Activated CD8-positive, alpha-beta memory T cell treated with anti-CD3 and anti-CD28 coated beads for 1 hour (primary cell): Measurements from ENCODE around the gene CARS1.

Experiments
- DNase-seq, 2 donors: peaks; one replicate each; pipeline ENCODE4 v3.0.0-alpha.2; 2020; ENCODE audit warnings: low read depth in 1 of 2; ENCODE audit errors: extremely low read depth in 1 of 2

The CARS1 gene

GRCh38 chr11:2963112-2963754, 94.0 kb downstream of the CARS1 start:
- DNase-seq: no peak

GRCh38 chr11:2961080-2961479, 96.1 kb downstream of the CARS1 start:
- DNase-seq: no peak

- no peak for DNase-seq
Observed at GRCh38 chr11:2960139-2960538, 97.1 kb downstream of the CARS1 start.

- no peak for DNase-seq
Observed at GRCh38 chr11:2958251-2958650, 99.0 kb downstream of the CARS1 start.

GRCh38 chr11:2955906-2956476, 101.2 kb downstream of the CARS1 start:
- DNase-seq: no peak

GRCh38 chr11:2954263-2954662, 103.0 kb downstream of the CARS1 start:
- DNase-seq: no peak

- DNase-seq: no peak
Observed at GRCh38 chr11:2952290-2952689, 104.9 kb downstream of the CARS1 start.

- DNase-seq: no peak
Observed at GRCh38 chr11:2951231-2952110, 105.8 kb downstream of the CARS1 start.
